ENCODE data around the gene RAB20. TPM values are rescaled to one million over a fixed set of nuclear protein-coding genes. Genes with fewer than 3 reads are reported as not detected.

Gene RAB20
- total RNA-seq, 1 donor from 2014 or later, result 2.8 TPM

- Mint-ChIP-seq H3K4me1 (ENCODE audit: low read depth) (no peaks in the 10 kb centered on the region), H3K4me3 (ENCODE audit: low read depth) (no peak overlapping the region), H3K9me3 (no peaks in the 10 kb centered on the region), H3K36me3 (ENCODE audit: low read depth) (no peaks in the 10 kb centered on the region), H3K27ac (no peak overlapping the region), H3K27me3 (ENCODE audit: low read depth) (no peaks in the 10 kb centered on the region)
- intact Hi-C loops (cut with micrococcal nuclease), result no loop called here
- no peak for DNase-seq (ENCODE audit: low spot score)
Measured at GRCh38 chr13:110519046-110519445, 42.5 kb downstream of the RAB20 start.

- Mint-ChIP-seq H3K4me1 (ENCODE audit: low read depth) (no peaks in the 10 kb centered on the region), H3K9me3 (no peaks in the 10 kb centered on the region), H3K27me3 (ENCODE audit: low read depth) (no peaks in the 10 kb centered on the region), H3K27ac (no peak overlapping the region), H3K36me3 (ENCODE audit: low read depth) (no peaks in the 10 kb centered on the region), H3K4me3 (ENCODE audit: low read depth) (no peak overlapping the region)
- no peak for DNase-seq (ENCODE audit: low spot score)
- intact Hi-C loops (cut with micrococcal nuclease), result no loop called here
Measured at GRCh38 chr13:110518571-110518970, 43.0 kb downstream of the RAB20 start.

GRCh38 chr13:110518226-110518525, 43.3 kb downstream of the RAB20 start:
- Mint-ChIP-seq H3K9me3 (no peaks in the 10 kb centered on the region), H3K4me1 (ENCODE audit: low read depth) (no peaks in the 10 kb centered on the region)
- intact Hi-C loops (cut with micrococcal nuclease), result no loop called here

GRCh38 chr13:110517505-110518225, 43.9 kb downstream of the RAB20 start:
- no peaks in the 10 kb centered on the region for H3K4me1 Mint-ChIP-seq (ENCODE audit: low read depth)
- no peak overlapping the region for H3K4me3 Mint-ChIP-seq (ENCODE audit: low read depth)
- no peaks in the 10 kb centered on the region for H3K9me3 Mint-ChIP-seq
- no peaks in the 10 kb centered on the region for H3K27me3 Mint-ChIP-seq (ENCODE audit: low read depth)
- no peak for DNase-seq (ENCODE audit: low spot score)
- no peak overlapping the region for H3K27ac Mint-ChIP-seq
- no peaks in the 10 kb centered on the region for H3K36me3 Mint-ChIP-seq (ENCODE audit: low read depth)
- intact Hi-C loops (cut with micrococcal nuclease), result no loop called here

More at GRCh38 chr13:110518226-110518525, 43.3 kb downstream of the RAB20 start:
- Mint-ChIP-seq H3K27me3 (ENCODE audit: low read depth) (no peaks in the 10 kb centered on the region), H3K36me3 (ENCODE audit: low read depth) (no peaks in the 10 kb centered on the region), H3K27ac (no peak overlapping the region), H3K4me3 (ENCODE audit: low read depth) (no peak overlapping the region)
- no peak for DNase-seq (ENCODE audit: low spot score)

GRCh38 chr13:110516500-110516899, 45.0 kb downstream of the RAB20 start:
- H3K9me3 Mint-ChIP-seq, result no peaks in the 10 kb centered on the region
- no peaks in the 10 kb centered on the region for H3K4me1 Mint-ChIP-seq (ENCODE audit: low read depth)
- no peak for DNase-seq (ENCODE audit: low spot score)
- intact Hi-C loops (cut with micrococcal nuclease), result no loop called here
- H3K27ac Mint-ChIP-seq, result no peak overlapping the region
- no peaks in the 10 kb centered on the region for H3K36me3 Mint-ChIP-seq (ENCODE audit: low read depth)
- no peak overlapping the region for H3K4me3 Mint-ChIP-seq (ENCODE audit: low read depth)
- no peaks in the 10 kb centered on the region for H3K27me3 Mint-ChIP-seq (ENCODE audit: low read depth)

GRCh38 chr13:110512198-110512740, 49.3 kb downstream of the RAB20 start:
- Mint-ChIP-seq H3K27ac (no peak overlapping the region), H3K36me3 (ENCODE audit: low read depth) (no peaks in the 10 kb centered on the region), H3K27me3 (ENCODE audit: low read depth) (peaks cover 2% of the 10 kb centered on the region), H3K4me3 (ENCODE audit: low read depth) (no peak overlapping the region), H3K9me3 (no peaks in the 10 kb centered on the region), H3K4me1 (ENCODE audit: low read depth) (no peaks in the 10 kb centered on the region)
- intact Hi-C loops (cut with micrococcal nuclease), result no loop called here
- DNase-seq (ENCODE audit: low spot score), result no peak

GRCh38 chr13:110511509-110512181, 49.9 kb downstream of the RAB20 start:
- intact Hi-C loops (cut with micrococcal nuclease), result no loop called here
- Mint-ChIP-seq H3K4me1 (ENCODE audit: low read depth) (no peaks in the 10 kb centered on the region), H3K36me3 (ENCODE audit: low read depth) (no peaks in the 10 kb centered on the region), H3K27ac (no peak overlapping the region), H3K27me3 (ENCODE audit: low read depth) (peaks cover 2% of the 10 kb centered on the region), H3K9me3 (no peaks in the 10 kb centered on the region), H3K4me3 (ENCODE audit: low read depth) (no peak overlapping the region)
- DNase-seq (ENCODE audit: low spot score), result no peak

- H3K27ac Mint-ChIP-seq, result no peak overlapping the region
- H3K36me3 Mint-ChIP-seq (ENCODE audit: low read depth), result no peaks in the 10 kb centered on the region
- peaks cover 2% of the 10 kb centered on the region for H3K27me3 Mint-ChIP-seq (ENCODE audit: low read depth)
- intact Hi-C loops (cut with micrococcal nuclease), result no loop called here
- no peaks in the 10 kb centered on the region for H3K4me1 Mint-ChIP-seq (ENCODE audit: low read depth)
- no peaks in the 10 kb centered on the region for H3K9me3 Mint-ChIP-seq
- no peak overlapping the region for H3K4me3 Mint-ChIP-seq (ENCODE audit: low read depth)
- DNase-seq (ENCODE audit: low spot score), result no peak
Measured at GRCh38 chr13:110509971-110510786, 51.3 kb downstream of the RAB20 start.

- Mint-ChIP-seq H3K4me3 (ENCODE audit: low read depth) (no peak overlapping the region), H3K9me3 (no peaks in the 10 kb centered on the region), H3K36me3 (ENCODE audit: low read depth) (no peaks in the 10 kb centered on the region), H3K27ac (no peak overlapping the region), H3K27me3 (ENCODE audit: low read depth) (peaks cover 2% of the 10 kb centered on the region), H3K4me1 (ENCODE audit: low read depth) (no peaks in the 10 kb centered on the region)
- intact Hi-C loops (cut with micrococcal nuclease), result no loop called here
- DNase-seq (ENCODE audit: low spot score), result no peak
Measured at GRCh38 chr13:110509478-110509926, 52.0 kb downstream of the RAB20 start.

- no peak for DNase-seq (ENCODE audit: low spot score)
- H3K4me1 Mint-ChIP-seq (ENCODE audit: low read depth), result no peaks in the 10 kb centered on the region
- H3K4me3 Mint-ChIP-seq (ENCODE audit: low read depth), result no peak overlapping the region
- peaks cover 2% of the 10 kb centered on the region for H3K27me3 Mint-ChIP-seq (ENCODE audit: low read depth)
- H3K9me3 Mint-ChIP-seq, result no peaks in the 10 kb centered on the region
- intact Hi-C loops (cut with micrococcal nuclease), result no loop called here
- no peak overlapping the region for H3K27ac Mint-ChIP-seq
- H3K36me3 Mint-ChIP-seq (ENCODE audit: low read depth), result no peaks in the 10 kb centered on the region
Measured at GRCh38 chr13:110507678-110508381, 53.7 kb downstream of the RAB20 start.

- no peak for DNase-seq (ENCODE audit: low spot score)
- Mint-ChIP-seq H3K4me3 (ENCODE audit: low read depth) (no peak overlapping the region), H3K9me3 (no peaks in the 10 kb centered on the region), H3K27me3 (ENCODE audit: low read depth) (peaks cover 2% of the 10 kb centered on the region), H3K36me3 (ENCODE audit: low read depth) (no peaks in the 10 kb centered on the region), H3K4me1 (ENCODE audit: low read depth) (no peaks in the 10 kb centered on the region), H3K27ac (no peak overlapping the region)
- intact Hi-C loops (cut with micrococcal nuclease), result no loop called here
Measured at GRCh38 chr13:110506859-110507566, 54.5 kb downstream of the RAB20 start.

GRCh38 chr13:110506396-110506795, 55.1 kb downstream of the RAB20 start:
- Mint-ChIP-seq H3K27me3 (ENCODE audit: low read depth) (peaks cover 2% of the 10 kb centered on the region), H3K4me1 (ENCODE audit: low read depth) (no peaks in the 10 kb centered on the region), H3K4me3 (ENCODE audit: low read depth) (no peak overlapping the region), H3K36me3 (ENCODE audit: low read depth) (no peaks in the 10 kb centered on the region), H3K9me3 (no peaks in the 10 kb centered on the region), H3K27ac (no peak overlapping the region)
- DNase-seq (ENCODE audit: low spot score), result no peak
- intact Hi-C loops (cut with micrococcal nuclease), result no loop called here

All from activated T-helper 2 cell treated with anti-CD3 and anti-CD28 coated beads, Interferon-gamma antibody, Interleukin-2, Interleukin-4, amounts not matched to agents 10 μg/mL and 5 μg/mL and 100 μg/mL, durations not matched to agents 14 hours and 24 hours and 36 hours (primary cell).